WTC11 (cell line): ENCODE measurements around the gene CDCP1. TPM values are rescaled to one million over a fixed set of nuclear protein-coding genes. Genes with fewer than 3 reads are reported as not detected.

Experiments used
- ATAC-seq: fragments of 200-7000 bp; cut with Tn5 transposase; 2 replicates; pipeline ENCODE4 v1.10.0; 2021; ENCODE audit warnings: mild to moderate bottlenecking, moderate library complexity
- CTCF ChIA-PET: fragments of 300-600 bp; sonication (Branson Sonifier 250); formaldehyde crosslinking; loops from one replicate; lab custom pipeline; 2021; ENCODE audit warnings: antibody characterized with exemption; lab: Charles Lee
- POLR2A ChIA-PET: fragments of 350-600 bp; sonication (Branson Sonifier 250); formaldehyde crosslinking; loops from one replicate; lab custom pipeline; 2021; ENCODE audit warnings: antibody characterized with exemption; lab: Charles Lee
- DNase-seq: peaks from one replicate; pipeline ENCODE4 v3.0.0; 2021; ENCODE audit warnings: low spot score
- H3K27ac Mint-ChIP-seq: 2 replicates; pipeline ENCODE4 v1.8.0; 2021; ENCODE audit warnings: mixed read lengths
- H3K27me3 Mint-ChIP-seq: 2 replicates; pipeline ENCODE4 v1.8.0; 2021; ENCODE audit warnings: low read depth, mild to moderate bottlenecking, moderate library complexity, mixed read lengths
- H3K36me3 Mint-ChIP-seq: 2 replicates; pipeline ENCODE4 v1.8.0; 2021; ENCODE audit warnings: mixed read lengths
- H3K4me1 Mint-ChIP-seq: 2 replicates; pipeline ENCODE4 v1.8.0; 2022; ENCODE audit warnings: mixed read lengths
- H3K4me3 Mint-ChIP-seq: 2 replicates; pipeline ENCODE4 v1.8.0; 2021; ENCODE audit warnings: mild to moderate bottlenecking, moderate library complexity, mixed read lengths
- H3K9me3 Mint-ChIP-seq: 2 replicates; pipeline ENCODE4 v1.8.0; 2021; ENCODE audit warnings: mixed read lengths
- ATF1 ChIP-seq: sonication (generic); formaldehyde crosslinking; IDR thresholded peaks from 2 replicates; pipeline ENCODE4 v1.8.1; 2023; ENCODE audit warnings: mild to moderate bottlenecking, moderate library complexity, missing genetic modification reagents
- CBFB ChIP-seq: sonication (generic); formaldehyde crosslinking; IDR thresholded peaks from 2 replicates; pipeline ENCODE4 v1.8.1; 2022; ENCODE audit warnings: mild to moderate bottlenecking, low read depth, missing genetic modification reagents
- JUN ChIP-seq: sonication (generic); formaldehyde crosslinking; IDR thresholded peaks from 2 replicates; pipeline ENCODE4 v1.8.0; 2023; ENCODE audit warnings: mild to moderate bottlenecking, missing genetic modification reagents
- NFE2L1 ChIP-seq: sonication (generic); formaldehyde crosslinking; IDR thresholded peaks from 2 replicates; pipeline ENCODE4 v1.8.1; 2023; ENCODE audit warnings: missing genetic modification reagents
- NFYB ChIP-seq: sonication (generic); formaldehyde crosslinking; conservative IDR thresholded peaks from 2 replicates; pipeline ENCODE4 v1.8.0; 2022; ENCODE audit warnings: low read depth, missing genetic modification reagents
- NR3C1 ChIP-seq: sonication (generic); formaldehyde crosslinking; conservative IDR thresholded peaks from 2 replicates; pipeline ENCODE4 v1.8.1; 2023; ENCODE audit warnings: low read depth, mild to moderate bottlenecking, missing genetic modification reagents
- RELA ChIP-seq: sonication (generic); formaldehyde crosslinking; IDR thresholded peaks from 2 replicates; pipeline ENCODE4 v1.8.1; 2022; ENCODE audit warnings: missing genetic modification reagents, mild to moderate bottlenecking, borderline replicate concordance
- RORB ChIP-seq: fragments of 250-450 bp; sonication (Bioruptor Pico); IDR thresholded peaks from 2 replicates; pipeline ENCODE4 v1.9.0; 2021; ENCODE audit warnings: mild to moderate bottlenecking
- SMAD4 ChIP-seq: sonication (generic); formaldehyde crosslinking; IDR thresholded peaks from 2 replicates; pipeline ENCODE4 v1.8.0; 2022; ENCODE audit warnings: mild to moderate bottlenecking, missing genetic modification reagents
- ZNF121 ChIP-seq: sonication (generic); formaldehyde crosslinking; IDR thresholded peaks from 2 replicates; pipeline ENCODE4 v1.8.0; 2023; ENCODE audit warnings: missing genetic modification reagents
- ZNF219 ChIP-seq: sonication (generic); formaldehyde crosslinking; IDR thresholded peaks from 2 replicates; pipeline ENCODE4 v1.8.0; 2023; ENCODE audit warnings: missing genetic modification reagents, mild to moderate bottlenecking, borderline replicate concordance
- ZNF317 ChIP-seq: sonication (generic); formaldehyde crosslinking; IDR thresholded peaks from 2 replicates; pipeline ENCODE4 v1.8.1; 2023; ENCODE audit warnings: low read depth, mild to moderate bottlenecking, moderate library complexity, missing genetic modification reagents, borderline replicate concordance
- ZNF416 ChIP-seq: fragments of 250-450 bp; sonication (Bioruptor Pico); IDR thresholded peaks from 2 replicates; pipeline ENCODE4 v1.9.0; 2021; ENCODE audit warnings: mild to moderate bottlenecking, inconsistent platforms
- ZNF423 ChIP-seq: fragments of 250-450 bp; sonication (Bioruptor Pico); IDR thresholded peaks from 2 replicates; pipeline ENCODE4 v2.1.2; 2022; ENCODE audit warnings: mild to moderate bottlenecking, moderate library complexity
- ZNF671 ChIP-seq: fragments of 250-450 bp; sonication (Bioruptor Pico); IDR thresholded peaks from 2 replicates; pipeline ENCODE4 v1.8.0; 2021; ENCODE audit warnings: mild to moderate bottlenecking
- total RNA-seq: library from RNA; stranded (reverse); gene quantifications from 3 replicates; pipeline ENCODE4 v1.2.3, GENCODE V29; 2021
- TF ChIP-seq, protein P1 (sequence below): sonication (generic); formaldehyde crosslinking; IDR thresholded peaks from 2 replicates; pipeline ENCODE4 v1.8.1; 2023; ENCODE audit warnings: mild to moderate bottlenecking, missing genetic modification reagents
- TF ChIP-seq, protein P2 (sequence below): sonication (generic); formaldehyde crosslinking; IDR thresholded peaks from 2 replicates; pipeline ENCODE4 v1.8.0; 2023; ENCODE audit warnings: missing genetic modification reagents
- TF ChIP-seq, protein P3 (sequence below): sonication (generic); formaldehyde crosslinking; IDR thresholded peaks from 2 replicates; pipeline ENCODE4 v1.8.1; 2022; ENCODE audit warnings: low read depth, missing genetic modification reagents, borderline replicate concordance
- TF ChIP-seq, protein P4 (sequence below): fragments of 250-450 bp; sonication (Bioruptor Pico); conservative IDR thresholded peaks from 2 replicates; pipeline ENCODE4 v1.9.0; 2021; ENCODE audit warnings: mild to moderate bottlenecking
- TF ChIP-seq, protein P5 (sequence below): sonication (generic); formaldehyde crosslinking; conservative IDR thresholded peaks from 2 replicates; pipeline ENCODE4 v1.8.1; 2023; ENCODE audit warnings: mild to moderate bottlenecking, low read depth, missing genetic modification reagents, moderate library complexity
- TF ChIP-seq, protein P6 (sequence below): sonication (generic); formaldehyde crosslinking; IDR thresholded peaks from 2 replicates; pipeline ENCODE4 v1.8.1; 2022; ENCODE audit warnings: mild to moderate bottlenecking, missing genetic modification reagents, moderate library complexity, borderline replicate concordance
- TF ChIP-seq, protein P7 (sequence below): fragments of 250-450 bp; sonication (Bioruptor Pico); IDR thresholded peaks from 2 replicates; pipeline ENCODE4 v1.9.0; 2021; ENCODE audit warnings: mild to moderate bottlenecking

Gene CDCP1
- total RNA-seq, 1 experiment from 2014 or later = 14.6 TPM

DNA sequence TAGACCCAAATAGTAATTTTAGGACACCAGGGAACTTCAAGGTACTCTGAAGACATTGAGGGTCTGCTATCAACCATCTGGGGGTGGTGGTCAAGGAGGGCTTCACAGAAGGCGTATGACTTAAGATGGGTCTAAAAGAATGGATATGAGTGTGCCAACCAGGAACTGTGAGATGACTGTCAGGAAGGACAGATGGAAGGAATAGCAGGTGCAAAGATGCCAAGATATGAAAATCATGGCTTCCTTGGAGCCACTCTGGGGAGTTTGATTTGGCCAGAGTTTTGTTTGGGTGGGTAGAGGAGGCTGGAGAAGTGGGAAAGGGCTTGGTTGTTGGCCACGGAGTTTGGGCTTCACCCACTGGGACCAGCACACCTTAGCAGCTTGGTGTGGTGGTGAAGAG, 21.2 kb downstream of the CDCP1 start (continued):
- no peak for TF ChIP-seq SMAD4 (CRISPR knock-in tag)
- TF ChIP-seq, protein P1, sequence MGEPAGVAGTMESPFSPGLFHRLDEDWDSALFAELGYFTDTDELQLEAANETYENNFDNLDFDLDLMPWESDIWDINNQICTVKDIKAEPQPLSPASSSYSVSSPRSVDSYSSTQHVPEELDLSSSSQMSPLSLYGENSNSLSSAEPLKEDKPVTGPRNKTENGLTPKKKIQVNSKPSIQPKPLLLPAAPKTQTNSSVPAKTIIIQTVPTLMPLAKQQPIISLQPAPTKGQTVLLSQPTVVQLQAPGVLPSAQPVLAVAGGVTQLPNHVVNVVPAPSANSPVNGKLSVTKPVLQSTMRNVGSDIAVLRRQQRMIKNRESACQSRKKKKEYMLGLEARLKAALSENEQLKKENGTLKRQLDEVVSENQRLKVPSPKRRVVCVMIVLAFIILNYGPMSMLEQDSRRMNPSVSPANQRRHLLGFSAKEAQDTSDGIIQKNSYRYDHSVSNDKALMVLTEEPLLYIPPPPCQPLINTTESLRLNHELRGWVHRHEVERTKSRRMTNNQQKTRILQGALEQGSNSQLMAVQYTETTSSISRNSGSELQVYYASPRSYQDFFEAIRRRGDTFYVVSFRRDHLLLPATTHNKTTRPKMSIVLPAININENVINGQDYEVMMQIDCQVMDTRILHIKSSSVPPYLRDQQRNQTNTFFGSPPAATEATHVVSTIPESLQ (CRISPR knock-in tag) = no peak
- TF ChIP-seq ZNF671 (CRISPR knock-in tag) = no peak
- no peak for TF ChIP-seq NR3C1 (CRISPR knock-in tag)
- TF ChIP-seq RELA (CRISPR knock-in tag) = no peak
- no peak for TF ChIP-seq RORB (CRISPR knock-in tag)

DNA sequence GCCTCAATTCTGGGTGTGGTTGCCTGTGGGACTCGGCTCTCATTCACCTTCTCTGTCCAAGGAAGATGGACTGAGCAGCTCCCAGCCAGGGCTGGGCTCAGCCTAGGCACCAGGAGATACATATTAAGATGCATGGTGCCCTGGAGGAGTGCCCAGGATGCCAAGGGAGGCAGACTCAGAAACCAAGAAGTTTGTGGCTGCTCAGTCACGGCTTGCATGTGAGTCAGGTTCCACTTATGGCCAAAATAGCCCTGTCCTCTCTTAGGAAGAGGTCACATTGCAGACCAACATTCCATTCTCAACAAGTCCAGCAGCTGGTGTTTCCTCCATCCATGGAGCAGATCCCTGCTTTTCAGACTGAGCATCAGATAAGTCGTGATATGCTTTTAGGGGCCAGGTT, 21.8 kb downstream of the CDCP1 start:
- ATAC-seq (no peak), DNase-seq (no peak)
- Mint-ChIP-seq H3K4me3 (no peak overlapping the region), H3K9me3 (no peaks in the 10 kb centered on the region), H3K4me1 (0 out of 2 replicates have a peak, but pooled peaks cover 2% of the 10 kb centered on the region), H3K36me3 (no peaks in the 10 kb centered on the region), H3K27ac (no peak overlapping the region), H3K27me3 (no peaks in the 10 kb centered on the region)
- TF ChIP-seq ZNF121 (CRISPR knock-in tag) (no peak), ZNF423 (CRISPR knock-in tag) (no peak), ATF1 (CRISPR knock-in tag) (no peak), ZNF416 (CRISPR knock-in tag) (no peak), ZNF317 (CRISPR knock-in tag) (no peak), NFE2L1 (CRISPR knock-in tag) (no peak), ZNF219 (CRISPR knock-in tag) (no peak), JUN (no peak), NFYB (no peak), CBFB (no peak)
- TF ChIP-seq, protein P2, sequence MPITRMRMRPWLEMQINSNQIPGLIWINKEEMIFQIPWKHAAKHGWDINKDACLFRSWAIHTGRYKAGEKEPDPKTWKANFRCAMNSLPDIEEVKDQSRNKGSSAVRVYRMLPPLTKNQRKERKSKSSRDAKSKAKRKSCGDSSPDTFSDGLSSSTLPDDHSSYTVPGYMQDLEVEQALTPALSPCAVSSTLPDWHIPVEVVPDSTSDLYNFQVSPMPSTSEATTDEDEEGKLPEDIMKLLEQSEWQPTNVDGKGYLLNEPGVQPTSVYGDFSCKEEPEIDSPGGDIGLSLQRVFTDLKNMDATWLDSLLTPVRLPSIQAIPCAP (CRISPR knock-in tag) = no peak
- TF ChIP-seq, protein P3, sequence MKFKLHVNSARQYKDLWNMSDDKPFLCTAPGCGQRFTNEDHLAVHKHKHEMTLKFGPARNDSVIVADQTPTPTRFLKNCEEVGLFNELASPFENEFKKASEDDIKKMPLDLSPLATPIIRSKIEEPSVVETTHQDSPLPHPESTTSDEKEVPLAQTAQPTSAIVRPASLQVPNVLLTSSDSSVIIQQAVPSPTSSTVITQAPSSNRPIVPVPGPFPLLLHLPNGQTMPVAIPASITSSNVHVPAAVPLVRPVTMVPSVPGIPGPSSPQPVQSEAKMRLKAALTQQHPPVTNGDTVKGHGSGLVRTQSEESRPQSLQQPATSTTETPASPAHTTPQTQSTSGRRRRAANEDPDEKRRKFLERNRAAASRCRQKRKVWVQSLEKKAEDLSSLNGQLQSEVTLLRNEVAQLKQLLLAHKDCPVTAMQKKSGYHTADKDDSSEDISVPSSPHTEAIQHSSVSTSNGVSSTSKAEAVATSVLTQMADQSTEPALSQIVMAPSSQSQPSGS (CRISPR knock-in tag) = no peak
- TF ChIP-seq, protein P4, sequence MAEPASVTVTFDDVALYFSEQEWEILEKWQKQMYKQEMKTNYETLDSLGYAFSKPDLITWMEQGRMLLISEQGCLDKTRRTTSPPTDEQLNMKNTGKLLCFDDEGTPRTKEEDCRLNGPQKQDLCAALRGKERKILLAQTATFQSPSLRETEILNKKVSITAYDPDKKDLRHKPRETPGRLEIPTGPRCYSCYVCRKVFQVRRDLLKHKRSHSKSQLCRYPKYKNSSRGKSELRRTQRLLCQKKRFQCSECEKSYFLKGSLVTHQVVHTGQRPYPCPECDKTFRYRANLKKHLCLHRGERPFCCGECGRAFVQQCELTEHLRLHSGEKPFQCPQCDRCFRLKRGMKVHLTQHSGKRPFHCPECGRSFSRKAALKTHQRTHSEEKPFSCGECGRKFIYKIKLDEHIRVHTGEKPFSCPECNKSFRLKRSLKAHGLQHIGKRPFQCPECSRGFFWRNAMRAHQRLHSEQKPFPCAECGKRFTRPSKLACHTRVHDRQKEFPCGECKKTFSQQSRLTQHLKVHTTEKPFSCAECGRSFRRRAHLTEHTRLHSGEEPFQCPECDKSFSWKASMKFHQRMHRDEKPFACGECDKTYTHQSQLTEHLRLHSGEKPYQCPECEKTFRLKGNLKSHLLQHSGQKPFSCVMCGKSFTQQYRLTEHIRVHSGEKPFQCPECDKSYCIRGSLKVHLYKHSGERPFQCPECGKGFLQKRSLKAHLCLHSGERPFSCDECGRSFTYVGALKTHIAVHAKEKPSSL (CRISPR knock-in tag) = no peak
- TF ChIP-seq, protein P5, sequence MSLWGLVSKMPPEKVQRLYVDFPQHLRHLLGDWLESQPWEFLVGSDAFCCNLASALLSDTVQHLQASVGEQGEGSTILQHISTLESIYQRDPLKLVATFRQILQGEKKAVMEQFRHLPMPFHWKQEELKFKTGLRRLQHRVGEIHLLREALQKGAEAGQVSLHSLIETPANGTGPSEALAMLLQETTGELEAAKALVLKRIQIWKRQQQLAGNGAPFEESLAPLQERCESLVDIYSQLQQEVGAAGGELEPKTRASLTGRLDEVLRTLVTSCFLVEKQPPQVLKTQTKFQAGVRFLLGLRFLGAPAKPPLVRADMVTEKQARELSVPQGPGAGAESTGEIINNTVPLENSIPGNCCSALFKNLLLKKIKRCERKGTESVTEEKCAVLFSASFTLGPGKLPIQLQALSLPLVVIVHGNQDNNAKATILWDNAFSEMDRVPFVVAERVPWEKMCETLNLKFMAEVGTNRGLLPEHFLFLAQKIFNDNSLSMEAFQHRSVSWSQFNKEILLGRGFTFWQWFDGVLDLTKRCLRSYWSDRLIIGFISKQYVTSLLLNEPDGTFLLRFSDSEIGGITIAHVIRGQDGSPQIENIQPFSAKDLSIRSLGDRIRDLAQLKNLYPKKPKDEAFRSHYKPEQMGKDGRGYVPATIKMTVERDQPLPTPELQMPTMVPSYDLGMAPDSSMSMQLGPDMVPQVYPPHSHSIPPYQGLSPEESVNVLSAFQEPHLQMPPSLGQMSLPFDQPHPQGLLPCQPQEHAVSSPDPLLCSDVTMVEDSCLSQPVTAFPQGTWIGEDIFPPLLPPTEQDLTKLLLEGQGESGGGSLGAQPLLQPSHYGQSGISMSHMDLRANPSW = no peak
- TF ChIP-seq, protein P6, sequence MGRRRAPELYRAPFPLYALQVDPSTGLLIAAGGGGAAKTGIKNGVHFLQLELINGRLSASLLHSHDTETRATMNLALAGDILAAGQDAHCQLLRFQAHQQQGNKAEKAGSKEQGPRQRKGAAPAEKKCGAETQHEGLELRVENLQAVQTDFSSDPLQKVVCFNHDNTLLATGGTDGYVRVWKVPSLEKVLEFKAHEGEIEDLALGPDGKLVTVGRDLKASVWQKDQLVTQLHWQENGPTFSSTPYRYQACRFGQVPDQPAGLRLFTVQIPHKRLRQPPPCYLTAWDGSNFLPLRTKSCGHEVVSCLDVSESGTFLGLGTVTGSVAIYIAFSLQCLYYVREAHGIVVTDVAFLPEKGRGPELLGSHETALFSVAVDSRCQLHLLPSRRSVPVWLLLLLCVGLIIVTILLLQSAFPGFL (CRISPR knock-in tag) = no peak
- TF ChIP-seq, protein P7, sequence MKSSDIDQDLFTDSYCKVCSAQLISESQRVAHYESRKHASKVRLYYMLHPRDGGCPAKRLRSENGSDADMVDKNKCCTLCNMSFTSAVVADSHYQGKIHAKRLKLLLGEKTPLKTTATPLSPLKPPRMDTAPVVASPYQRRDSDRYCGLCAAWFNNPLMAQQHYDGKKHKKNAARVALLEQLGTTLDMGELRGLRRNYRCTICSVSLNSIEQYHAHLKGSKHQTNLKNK (CRISPR knock-in tag) = no peak
- POLR2A ChIA-PET = no interaction called here
- CTCF ChIA-PET = interaction anchor here (1.2 kb wide), 1 partner anchor 86 kb away, joined by 5 read pairs; no protein-coding TSS in a partner anchor
